HEK293 (cell line): Measurements from ENCODE around the gene FYB1.

ENCODE experiments used
- CTCF ChIP-seq: fragments of 450-650 bp; formaldehyde crosslinking; IDR thresholded peaks from 2 replicates; pipeline ENCODE4 v1.5.1; 2016; ENCODE audit warnings: missing biosample characterization, missing genetic modification characterization
- ZNF639 ChIP-seq: fragments of 450-650 bp; formaldehyde crosslinking; IDR thresholded peaks from 2 replicates; pipeline ENCODE4 v1.5.1; 2016; ENCODE audit warnings: missing biosample characterization, missing genetic modification characterization
- ZNF776 ChIP-seq: fragments of 450-650 bp; formaldehyde crosslinking; IDR thresholded peaks from 2 replicates; pipeline ENCODE4 v1.5.0; 2017; ENCODE audit warnings: missing biosample characterization, missing genetic modification characterization, borderline replicate concordance
- ZNF785 ChIP-seq: fragments of 450-650 bp; formaldehyde crosslinking; IDR thresholded peaks from 2 replicates; pipeline ENCODE4 v1.5.1; 2016; ENCODE audit warnings: missing biosample characterization, missing genetic modification characterization

GRCh38 chr5:39201781-39202596 lies 17.4 kb downstream of the FYB1 start:
- no peak for TF ChIP-seq ZNF785 (tag by site-specific recombination)
- no peak for TF ChIP-seq ZNF776
- TF ChIP-seq CTCF (tag by site-specific recombination), result no peak
- no peak for TF ChIP-seq ZNF639 (tag by site-specific recombination)
